Neuronal stem cell (in vitro differentiated cells): ENCODE data around the gene CRACR2A.

Experiments
- DNase-seq: peaks from one replicate; pipeline ENCODE4 v3.0.0-alpha.2; 2013; ENCODE audit warnings: low spot score
- H2AFZ ChIP-seq: one replicate; pipeline ENCODE4 v1.6.1; 2013; ENCODE audit warnings: mild to moderate bottlenecking, low read length, inconsistent platforms
- H2AK5ac ChIP-seq: 2 replicates; pipeline ENCODE4 v1.6.1; 2013; ENCODE audit warnings: low read depth, mild to moderate bottlenecking, inconsistent platforms, low read length, moderate library complexity, mixed read lengths
- H2BK120ac ChIP-seq: 2 replicates; pipeline ENCODE4 v1.6.1; 2013; ENCODE audit warnings: low read depth, mild to moderate bottlenecking, inconsistent platforms, low read length, moderate library complexity, mixed read lengths
- H2BK12ac ChIP-seq: one replicate; pipeline ENCODE4 v1.6.1; 2013; ENCODE audit warnings: low read length, inconsistent platforms
- H2BK15ac ChIP-seq: 2 replicates; pipeline ENCODE4 v1.6.1; 2013; ENCODE audit warnings: mild to moderate bottlenecking, low read length, inconsistent platforms, mixed read lengths
- H2BK5ac ChIP-seq: one replicate; pipeline ENCODE4 v1.6.1; 2013; ENCODE audit warnings: inconsistent platforms, mild to moderate bottlenecking, low read length, moderate library complexity
- H3K14ac ChIP-seq: one replicate; pipeline ENCODE4 v1.6.1; 2013; ENCODE audit warnings: low read length, inconsistent platforms
- H3K18ac ChIP-seq: 2 replicates; pipeline ENCODE4 v1.6.1; 2013; ENCODE audit warnings: low read length, inconsistent platforms
- H3K23ac ChIP-seq: 2 replicates; pipeline ENCODE4 v1.6.1; 2013; ENCODE audit warnings: low read depth, mild to moderate bottlenecking, mixed read lengths, low read length, inconsistent platforms; ENCODE audit not compliant: poor library complexity
- H3K27ac ChIP-seq: replicated peaks from 3 replicates; pipeline ENCODE4 v1.5.1; 2013; ENCODE audit warnings: low read length, inconsistent platforms
- H3K27me3 ChIP-seq, 3 experiments: 2 replicates each; pipeline ENCODE4 v1.6.1; 2013; ENCODE audit warnings: low read length in 3 of 3, mild to moderate bottlenecking in 2 of 3, inconsistent platforms in 1 of 3, low read depth in 1 of 3, mixed read lengths in 1 of 3, moderate library complexity in 1 of 3; ENCODE audit not compliant: control insufficient read depth in 3 of 3, insufficient read depth in 3 of 3
- H3K36me3 ChIP-seq, 2 donors: replicated peaks in 1 of 2; 2 replicates each; pipeline ENCODE4 v1.6.1; 2013; ENCODE audit warnings: low read length in 2 of 2; ENCODE audit not compliant: control insufficient read depth in 2 of 2, insufficient read depth in 2 of 2
- H3K4ac ChIP-seq: 2 replicates; pipeline ENCODE4 v1.6.1; 2013; ENCODE audit warnings: inconsistent platforms, mild to moderate bottlenecking, low read length, moderate library complexity
- H3K4me1 ChIP-seq, 2 donors: 1 replicate in 1 of 2; 2 replicates in 1 of 2; pipeline ENCODE4 v1.6.1; 2013; ENCODE audit warnings: low read length in 2 of 2, low read depth in 1 of 2; ENCODE audit not compliant: control insufficient read depth in 2 of 2, insufficient read depth in 1 of 2
- H3K4me2 ChIP-seq: one replicate; pipeline ENCODE4 v1.6.1; 2013; ENCODE audit warnings: mild to moderate bottlenecking, low read length, inconsistent platforms; ENCODE audit not compliant: insufficient read depth, poor library complexity, severe bottlenecking
- H3K4me3 ChIP-seq, 2 donors: 2 replicates each; pipeline ENCODE4 v1.5.1; 2013; ENCODE audit warnings: low read length in 2 of 2, mild to moderate bottlenecking in 2 of 2, inconsistent platforms in 1 of 2, moderate library complexity in 1 of 2
- H3K79me1 ChIP-seq: one replicate; pipeline ENCODE4 v1.6.1; 2013; ENCODE audit warnings: low read depth, mild to moderate bottlenecking, inconsistent platforms, low read length, moderate library complexity
- H3K9ac ChIP-seq: one replicate; pipeline ENCODE4 v1.6.1; 2013; ENCODE audit warnings: mild to moderate bottlenecking, low read depth, low read length, inconsistent platforms; ENCODE audit not compliant: poor library complexity
- H3K9me3 ChIP-seq, 2 donors: replicated peaks in 1 of 2; 2 replicates each; pipeline versions ENCODE3 to v1.6.1; 2013; ENCODE audit warnings: low read length in 2 of 2, mild to moderate bottlenecking in 2 of 2, inconsistent platforms in 1 of 2, low read depth in 1 of 2, mixed read lengths in 1 of 2, moderate library complexity in 1 of 2; ENCODE audit not compliant: control insufficient read depth in 2 of 2, insufficient read depth in 1 of 2
- H4K8ac ChIP-seq: one replicate; pipeline ENCODE4 v1.6.1; 2013; ENCODE audit warnings: low read depth, mild to moderate bottlenecking, inconsistent platforms, low read length, moderate library complexity
- H4K91ac ChIP-seq: one replicate; pipeline ENCODE4 v1.6.1; 2013; ENCODE audit warnings: low read length, low read depth, mild to moderate bottlenecking, inconsistent platforms; ENCODE audit not compliant: poor library complexity
- WGBS, 2 donors: extraction: QIAGEN DNeasy Blood & Tissue Kit; methylation state at CpG; one replicate each; pipeline ENCODE4 v1.1.7; 2013; ENCODE audit warnings: missing lambda C conversion rate in 2 of 2, mixed read lengths in 1 of 2; ENCODE audit not compliant: insufficient read length in 2 of 2, insufficient replicate concordance in 1 of 2; ENCODE audit errors: extremely low coverage in 2 of 2; 5-methylcytosine and 5-hydroxymethylcytosine counted together

Gene CRACR2A

GRCh38 chr12:3712209-3712992 is 40.5 kb downstream of the CRACR2A start:
- Histone ChIP-seq H3K14ac (no peak overlapping the region), H3K4me1 (peaks cover 0 to 3% of the 10 kb centered on the region in 2 donors), H3K4me3 (no peak overlapping the region), H2BK120ac (no peak overlapping the region), H3K9ac (no peak overlapping the region), H3K18ac (no peak overlapping the region), H3K23ac (no peak overlapping the region), H3K27ac (no peak overlapping the region), H3K9me3 (no peaks in the 10 kb centered on the region), H2BK5ac (no peak overlapping the region), H3K4ac (no peak overlapping the region), H3K4me2 (no peak overlapping the region), H2BK15ac (no peak overlapping the region), H2AFZ (no peak overlapping the region), H3K36me3 (no peaks in the 10 kb centered on the region), H4K91ac (no peak overlapping the region), H2BK12ac (no peak overlapping the region), H2AK5ac (no peak overlapping the region), H3K79me1 (no peaks in the 10 kb centered on the region), H4K8ac (no peak overlapping the region), H3K27me3 (no peaks in the 10 kb centered on the region)
- no peak for DNase-seq
- WGBS, 2 donors: no CpG with 5 or more reads among the region's 3 CpGs

- Histone ChIP-seq H4K8ac (no peak overlapping the region), H3K9ac (no peak overlapping the region), H3K4ac (no peak overlapping the region), H3K14ac (no peak overlapping the region), H3K4me3 (no peak overlapping the region), H3K18ac (no peak overlapping the region), H3K36me3 (no peaks in the 10 kb centered on the region), H3K27ac (no peak overlapping the region), H2AK5ac (no peak overlapping the region), H2AFZ (no peak overlapping the region), H3K79me1 (no peaks in the 10 kb centered on the region), H4K91ac (no peak overlapping the region), H2BK5ac (no peak overlapping the region), H3K27me3 (no peaks in the 10 kb centered on the region), H3K23ac (no peak overlapping the region), H2BK120ac (no peak overlapping the region), H3K9me3 (peaks cover 0 to 3% of the 10 kb centered on the region in 2 donors), H2BK15ac (no peak overlapping the region), H3K4me1 (no peaks in the 10 kb centered on the region), H2BK12ac (no peak overlapping the region), H3K4me2 (no peak overlapping the region)
- DNase-seq: no peak
- no CpG with 5 or more reads among the region's 4 CpGs for WGBS, 2 donors
Observed at GRCh38 chr12:3705354-3705675, 47.6 kb downstream of the CRACR2A start.

GRCh38 chr12:3704512-3705353 is 48.2 kb downstream of the CRACR2A start:
- no peak overlapping the region for H2BK15ac ChIP-seq
- no peak overlapping the region for H3K23ac ChIP-seq
- WGBS, 2 donors: no CpG with 5 or more reads among the region's 4 CpGs
- H2BK12ac ChIP-seq: no peak overlapping the region
- H3K9ac ChIP-seq: no peak overlapping the region
- DNase-seq: no peak
- H4K91ac ChIP-seq: no peak overlapping the region
- no peak overlapping the region for H2BK5ac ChIP-seq
- H3K4me2 ChIP-seq: no peak overlapping the region
- H3K4ac ChIP-seq: no peak overlapping the region
- no peaks in the 10 kb centered on the region for H3K27me3 ChIP-seq
- H2AK5ac ChIP-seq: no peak overlapping the region
- peaks cover 0 to 3% of the 10 kb centered on the region in 2 donors for H3K9me3 ChIP-seq
- H2AFZ ChIP-seq: peak overlapping the region; percentile 52
- H3K4me1 ChIP-seq: no peaks in the 10 kb centered on the region
- H3K18ac ChIP-seq: no peak overlapping the region
- no peaks in the 10 kb centered on the region for H3K79me1 ChIP-seq
- no peak overlapping the region for H4K8ac ChIP-seq
- no peaks in the 10 kb centered on the region for H3K36me3 ChIP-seq
- no peak overlapping the region for H3K14ac ChIP-seq
- no peak overlapping the region for H3K4me3 ChIP-seq
- H3K27ac ChIP-seq: no peak overlapping the region
- no peak overlapping the region for H2BK120ac ChIP-seq

GRCh38 chr12:3700861-3701260 is 52.0 kb downstream of the CRACR2A start:
- H3K18ac ChIP-seq: no peak overlapping the region
- H3K36me3 ChIP-seq: no peaks in the 10 kb centered on the region
- H4K8ac ChIP-seq: no peak overlapping the region
- H2BK15ac ChIP-seq: no peak overlapping the region
- no peak overlapping the region for H2AFZ ChIP-seq
- no peak overlapping the region for H3K23ac ChIP-seq
- H3K27ac ChIP-seq: no peak overlapping the region
- no peak overlapping the region for H2BK120ac ChIP-seq
- no peak for DNase-seq
- H3K4ac ChIP-seq: no peak overlapping the region
- H3K9ac ChIP-seq: no peak overlapping the region
- H2AK5ac ChIP-seq: no peak overlapping the region
- no peak overlapping the region for H2BK12ac ChIP-seq
- H3K27me3 ChIP-seq: no peaks in the 10 kb centered on the region
- peaks cover 0 to 3% of the 10 kb centered on the region in 2 donors for H3K9me3 ChIP-seq
- no peak overlapping the region for H3K4me2 ChIP-seq
- WGBS, 2 donors: no CpG with 5 or more reads among the region's 1 CpG
- H3K4me1 ChIP-seq: peaks cover 5% of the 10 kb centered on the region in 2 donors
- H2BK5ac ChIP-seq: no peak overlapping the region
- H3K14ac ChIP-seq: no peak overlapping the region
- H4K91ac ChIP-seq: no peak overlapping the region
- H3K4me3 ChIP-seq: no peak overlapping the region
- no peaks in the 10 kb centered on the region for H3K79me1 ChIP-seq
